Measurements from ENCODE around the gene SPATA46.
A peak's percentile ranks its signal among the peaks of the same experiment; 100 is the strongest.
"Not testable (repeated sequence)": the region's sequence is repeated elsewhere in the genome, so short reads cannot be mapped to it uniquely, and the experiment has no call there.

SPATA46 gene

DNA sequence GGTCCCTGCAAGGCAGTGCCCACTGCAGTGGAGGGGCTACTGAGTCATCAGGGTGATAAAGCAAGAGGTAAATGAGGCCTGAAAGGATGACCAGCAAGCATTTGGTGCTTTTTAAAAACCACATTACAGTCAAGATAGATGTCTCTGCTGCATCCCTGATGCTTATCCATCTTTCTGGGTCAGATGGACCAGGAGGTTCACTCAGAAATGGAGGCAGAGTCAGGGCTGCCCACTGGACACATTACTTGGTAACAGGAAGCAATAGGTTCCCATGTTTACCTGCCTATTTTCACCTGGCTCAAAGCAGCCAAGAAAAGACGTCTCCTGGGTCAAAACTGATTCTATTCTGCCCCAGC lies 3.6 kb downstream of the SPATA46 start:
- DNase-seq, result no peak

DNA sequence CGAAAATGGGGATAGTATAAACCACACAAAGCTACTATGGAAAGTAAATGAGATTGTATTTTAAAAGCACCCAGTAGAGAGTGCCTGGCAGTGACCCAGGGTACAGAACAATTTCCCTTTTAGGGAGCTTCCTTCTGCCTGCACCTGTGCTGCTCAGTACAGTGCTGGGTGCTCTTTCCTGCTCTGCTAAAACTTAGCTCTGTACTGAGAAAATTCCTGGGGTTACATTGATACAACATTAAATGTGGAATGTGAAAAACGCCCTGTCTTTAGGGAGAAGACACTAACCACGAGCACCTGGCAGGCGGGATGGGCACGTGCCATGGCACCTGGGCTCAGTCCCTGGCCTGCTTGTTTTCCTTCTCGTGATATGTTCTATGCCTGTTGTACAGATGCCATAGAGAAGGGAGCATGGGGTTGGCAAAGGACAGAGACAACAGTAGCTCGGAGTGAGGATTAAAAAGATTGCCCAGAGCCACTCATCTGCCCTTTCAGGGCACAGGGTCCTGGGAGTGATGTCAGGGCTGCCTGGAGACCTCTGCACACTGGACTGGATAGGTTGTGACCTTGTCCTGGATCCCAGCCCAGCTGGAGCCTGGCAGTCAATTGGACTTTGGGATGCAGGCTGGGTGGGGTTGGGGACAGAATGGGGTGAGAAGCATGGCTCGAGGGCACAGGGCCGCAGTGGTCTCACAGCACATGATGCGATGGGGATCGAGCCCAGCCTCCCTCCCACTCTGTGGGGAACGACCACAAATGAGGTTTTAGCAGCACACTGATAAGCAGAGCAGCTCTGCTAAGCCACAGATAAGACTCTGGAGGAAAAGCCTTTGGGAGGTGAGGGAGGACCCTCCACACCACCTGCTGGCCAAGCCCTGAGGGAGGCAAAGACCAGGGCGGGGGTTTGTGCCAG lies 4.2 kb downstream of the SPATA46 start:
- DNase-seq, result no peak

DNA sequence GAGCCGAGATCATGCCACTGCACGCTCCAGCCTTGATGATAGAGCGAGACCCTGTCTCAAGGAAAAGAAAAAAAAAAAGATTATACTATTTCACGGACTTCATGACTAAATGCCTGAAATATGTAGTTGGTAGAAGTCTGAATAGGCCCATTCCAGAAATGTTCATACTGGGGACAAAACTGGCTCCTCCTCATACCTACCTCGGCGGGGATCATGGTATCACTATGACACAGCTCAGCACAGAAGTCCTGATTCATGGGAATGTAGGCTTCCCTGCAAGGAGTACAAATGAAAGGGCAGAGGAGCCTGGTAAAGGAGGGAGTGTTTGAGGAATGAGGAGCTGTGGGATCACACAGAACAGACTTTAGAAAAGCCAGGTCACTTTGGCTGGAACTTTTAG lies 5.0 kb downstream of the SPATA46 start:
- DNase-seq, result no peak

DNA sequence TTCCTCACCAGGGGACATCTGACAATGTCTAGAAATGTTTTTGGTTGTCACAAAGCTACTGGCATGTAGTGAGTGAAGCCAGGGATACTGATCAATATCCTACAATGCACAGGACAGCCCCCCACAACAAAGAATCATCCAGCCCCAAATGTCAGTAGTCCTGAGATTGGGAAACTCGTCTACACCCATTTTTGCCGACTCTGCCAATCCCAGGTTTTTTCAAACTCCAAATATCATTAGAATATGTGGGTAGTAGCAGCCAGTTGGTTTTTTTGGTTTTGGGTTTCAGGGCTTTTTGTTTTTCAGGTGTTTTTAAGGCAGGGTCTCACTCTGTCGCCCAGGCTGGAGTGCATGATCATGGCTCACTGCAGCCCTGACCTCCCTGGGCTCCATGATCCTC lies 5.9 kb downstream of the SPATA46 start:
- DNase-seq, result no peak

DNA sequence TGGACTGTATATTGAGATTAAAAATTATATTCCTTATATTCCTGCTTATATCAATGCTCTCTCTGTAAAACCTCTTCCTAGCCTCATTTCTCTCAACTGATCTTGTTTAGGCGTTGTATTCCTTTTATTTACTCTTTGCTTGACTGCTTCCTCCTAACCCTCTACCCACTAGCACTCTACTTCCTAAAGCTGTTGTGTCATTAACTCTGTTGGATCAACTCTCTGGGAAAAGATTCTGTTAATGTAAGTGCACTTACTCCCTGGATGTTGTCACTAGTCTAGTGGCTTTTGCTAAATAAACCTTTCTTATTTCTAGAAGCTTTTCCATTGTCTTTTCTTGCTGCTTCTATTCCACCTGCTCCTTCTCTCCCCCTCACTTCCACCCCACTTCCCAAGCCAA lies 6.5 kb downstream of the SPATA46 start:
- DNase-seq, result no peak

DNA sequence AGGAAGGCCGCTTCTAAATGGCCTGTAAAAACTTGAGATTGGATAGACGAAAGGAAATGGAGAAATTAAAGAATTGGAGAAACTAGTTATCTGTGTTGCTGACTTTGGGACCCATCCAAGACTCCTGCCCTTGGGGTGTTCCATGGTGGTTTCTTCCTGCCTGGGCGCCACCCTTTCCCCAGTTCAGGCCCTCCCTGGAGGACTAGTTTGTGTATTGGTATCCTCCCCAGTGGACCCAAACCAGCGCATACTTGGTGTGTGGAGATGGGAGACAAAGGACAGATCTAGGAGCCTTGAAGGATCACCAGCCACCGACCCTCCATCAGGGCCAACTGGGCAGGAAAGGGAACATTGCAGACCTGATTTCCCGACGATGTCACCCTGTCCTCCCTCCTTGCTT lies 7.1 kb downstream of the SPATA46 start:
- DNase-seq, result no peak

DNA sequence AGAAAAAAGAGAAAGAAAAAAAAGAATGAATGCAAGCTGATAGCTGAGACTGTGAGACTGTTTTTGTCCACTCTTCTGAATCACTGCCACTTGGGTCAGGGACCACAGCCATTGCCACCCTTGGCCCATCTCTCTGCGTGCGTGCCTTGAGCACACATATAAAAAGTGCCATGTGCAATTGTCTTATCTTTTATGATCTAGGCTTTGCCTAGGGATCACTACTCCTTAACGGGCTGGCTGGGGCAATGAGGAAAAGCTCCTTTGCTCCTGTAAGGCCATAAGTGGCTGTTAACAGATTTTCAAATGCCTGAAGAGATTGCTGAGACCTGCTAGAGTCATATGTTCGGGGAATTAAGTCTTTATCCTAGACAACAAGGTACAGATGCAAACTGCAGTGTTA lies 8.2 kb downstream of the SPATA46 start:
- no peak for DNase-seq

DNA sequence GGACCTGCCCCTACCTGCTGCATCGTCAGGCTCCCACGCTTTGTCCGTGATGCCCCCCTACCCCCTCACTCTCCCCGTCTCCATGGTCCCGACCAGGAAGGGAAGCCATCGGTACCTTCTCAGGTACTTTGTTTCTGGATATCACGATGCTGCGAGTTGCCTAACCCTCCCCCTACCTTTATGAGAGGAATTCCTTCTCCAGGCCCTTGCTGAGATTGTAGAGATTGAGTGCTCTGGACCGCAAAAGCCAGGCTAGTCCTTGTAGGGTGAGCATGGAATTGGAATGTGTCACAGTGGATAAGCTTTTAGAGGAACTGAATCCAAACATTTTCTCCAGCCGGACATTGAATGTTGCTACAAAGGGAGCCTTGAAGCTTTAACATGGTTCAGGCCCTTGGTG lies 8.9 kb downstream of the SPATA46 start:
- DNase-seq, result no peak

DNA sequence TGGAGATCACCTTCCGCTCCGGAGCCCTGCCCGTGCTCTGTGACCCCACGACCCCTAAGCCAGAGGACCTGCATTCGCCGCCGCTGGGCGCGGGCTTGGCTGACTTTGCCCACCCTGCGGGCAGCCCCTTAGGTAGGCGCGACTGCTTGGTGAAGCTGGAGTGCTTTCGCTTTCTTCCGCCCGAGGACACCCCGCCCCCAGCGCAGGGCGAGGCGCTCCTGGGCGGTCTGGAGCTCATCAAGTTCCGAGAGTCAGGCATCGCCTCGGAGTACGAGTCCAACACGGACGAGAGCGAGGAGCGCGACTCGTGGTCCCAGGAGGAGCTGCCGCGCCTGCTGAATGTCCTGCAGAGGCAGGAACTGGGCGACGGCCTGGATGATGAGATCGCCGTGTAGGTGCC lies 9.6 kb downstream of the SPATA46 start:
- no peak for DNase-seq

DNA sequence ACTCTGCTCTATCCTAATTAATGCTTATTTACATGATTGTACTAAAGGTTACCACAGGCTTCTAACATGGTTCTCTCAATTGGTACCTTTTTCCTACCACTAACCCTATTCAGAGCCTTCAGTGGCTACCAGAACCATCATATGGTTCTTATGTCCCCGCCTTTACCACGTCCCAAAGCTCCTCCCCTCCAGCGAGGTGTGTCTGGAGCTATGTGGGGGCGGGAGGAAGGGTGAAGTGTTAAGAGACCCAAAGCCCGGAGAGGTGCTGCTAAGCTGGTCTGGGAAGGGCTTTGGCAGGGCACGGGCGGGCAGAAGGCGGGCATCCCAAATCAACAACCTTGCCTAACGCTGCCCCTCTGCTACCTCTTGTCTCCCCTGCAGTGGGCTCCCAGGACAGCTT lies 10.0 kb downstream of the SPATA46 start:
- no peak for DNase-seq

DNA sequence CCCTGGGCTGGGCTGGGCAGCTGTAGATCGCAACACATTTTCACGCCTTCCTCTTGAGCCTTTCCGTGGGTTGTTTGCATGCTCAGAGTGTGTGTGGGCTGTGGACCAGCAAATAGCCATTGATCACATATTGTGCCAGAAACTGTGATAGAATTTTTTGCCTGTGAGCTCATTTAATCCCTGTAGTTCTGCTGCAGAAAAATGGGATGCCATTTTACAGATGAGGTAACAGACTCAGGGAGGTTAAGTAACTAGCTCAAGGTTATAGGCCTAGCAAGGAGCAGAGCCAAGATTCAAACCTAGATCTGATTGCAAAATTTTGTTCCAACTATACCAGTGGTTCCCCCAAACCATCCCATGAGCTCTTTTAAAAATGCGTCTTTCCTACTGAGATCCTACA lies 10.5 kb downstream of the SPATA46 start:
- no peak for DNase-seq

DNA sequence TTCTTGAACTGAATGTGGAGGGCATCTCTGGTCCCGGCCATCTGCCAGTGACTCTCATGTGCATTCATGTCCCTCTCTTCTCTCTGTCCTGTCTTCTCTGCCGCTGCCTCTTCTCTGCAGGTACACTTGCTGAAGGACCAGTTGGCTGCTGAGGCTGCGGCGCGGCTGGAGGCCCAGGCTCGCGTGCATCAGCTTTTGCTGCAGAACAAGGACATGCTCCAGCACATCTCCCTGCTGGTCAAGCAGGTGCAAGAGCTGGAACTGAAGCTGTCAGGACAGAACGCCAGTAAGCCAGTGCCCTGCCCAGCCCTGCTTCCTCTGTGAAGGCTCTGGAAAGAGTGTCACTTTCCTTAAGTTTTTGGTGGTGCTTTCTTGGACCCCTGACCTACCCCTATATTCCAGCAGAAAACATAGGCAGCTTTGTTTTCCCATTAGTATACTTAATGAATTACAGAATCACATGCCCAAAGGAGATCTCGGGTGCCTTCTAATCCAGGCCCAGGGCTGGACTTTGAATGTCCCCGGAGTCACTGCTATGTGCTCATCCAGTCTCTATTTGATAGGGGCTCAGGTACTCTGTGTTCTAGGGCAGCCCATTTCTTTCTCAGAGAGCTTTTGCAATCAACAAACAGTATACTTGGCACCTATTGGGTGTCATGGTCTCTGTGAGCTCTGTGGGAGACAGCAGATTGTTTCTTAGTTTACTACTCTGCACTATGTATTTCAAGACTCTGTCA lies 11.2 kb downstream of the SPATA46 start:
- DNase-seq, result no peak

DNA sequence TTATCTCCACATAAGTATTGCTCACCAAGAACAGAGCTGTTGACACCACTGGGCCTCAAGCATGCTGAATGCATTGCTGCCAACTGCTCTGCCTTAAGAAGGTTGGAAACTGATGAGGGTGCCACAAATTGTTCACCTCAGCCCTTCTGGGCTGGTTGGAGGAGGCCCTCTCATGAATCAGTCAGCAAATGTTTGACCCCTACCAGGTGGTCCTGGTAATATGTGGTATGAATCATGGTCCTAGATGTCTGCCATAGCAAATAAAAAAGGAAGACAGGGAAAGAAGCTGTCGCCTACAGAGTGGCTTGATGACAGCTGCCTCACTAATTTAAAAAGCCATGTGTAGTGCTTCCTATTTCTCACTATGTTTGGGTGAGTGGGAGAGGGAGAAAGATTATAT lies 12.2 kb downstream of the SPATA46 start:
- no peak for DNase-seq

DNA sequence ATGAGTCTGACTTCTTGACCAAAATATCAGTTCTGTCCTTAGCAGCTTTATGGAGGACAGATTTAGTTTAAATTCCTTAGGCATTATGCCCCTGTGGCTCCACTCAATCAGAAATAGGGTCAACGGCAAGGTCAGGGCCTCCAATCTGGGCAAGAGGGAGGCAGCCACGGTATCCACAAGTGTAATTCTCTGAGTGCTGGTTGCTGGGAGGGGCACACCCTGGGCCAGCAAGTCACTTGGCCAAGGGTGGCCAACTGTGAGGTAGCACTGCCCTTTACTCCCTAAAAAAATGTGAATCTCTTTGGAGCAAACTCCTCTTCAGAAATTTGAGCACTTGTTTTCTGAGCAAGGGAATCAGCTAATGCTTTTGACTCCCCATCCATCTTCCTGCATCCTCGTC lies 12.8 kb downstream of the SPATA46 start:
- no peak for DNase-seq

DNA sequence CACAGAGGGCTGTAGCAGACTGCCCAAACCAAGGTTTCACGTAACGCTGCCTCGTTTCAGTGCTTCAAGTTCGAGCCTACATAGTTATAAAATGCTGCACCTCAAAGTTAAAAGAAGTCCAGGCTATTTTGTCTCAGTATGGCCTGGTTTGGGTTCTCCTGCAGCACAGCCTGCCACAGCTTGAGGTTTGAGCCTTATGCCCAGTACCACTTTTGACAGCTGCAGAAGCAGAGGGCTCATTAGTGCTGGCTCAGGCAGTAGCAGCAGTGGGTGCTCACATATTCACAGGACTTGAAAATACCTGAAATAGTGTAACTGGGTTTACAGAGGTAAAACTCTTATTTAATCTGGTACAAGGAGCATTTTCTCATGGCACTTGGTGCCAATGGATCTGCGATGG lies 15.3 kb downstream of the SPATA46 start:
- no peak for DNase-seq

DNA sequence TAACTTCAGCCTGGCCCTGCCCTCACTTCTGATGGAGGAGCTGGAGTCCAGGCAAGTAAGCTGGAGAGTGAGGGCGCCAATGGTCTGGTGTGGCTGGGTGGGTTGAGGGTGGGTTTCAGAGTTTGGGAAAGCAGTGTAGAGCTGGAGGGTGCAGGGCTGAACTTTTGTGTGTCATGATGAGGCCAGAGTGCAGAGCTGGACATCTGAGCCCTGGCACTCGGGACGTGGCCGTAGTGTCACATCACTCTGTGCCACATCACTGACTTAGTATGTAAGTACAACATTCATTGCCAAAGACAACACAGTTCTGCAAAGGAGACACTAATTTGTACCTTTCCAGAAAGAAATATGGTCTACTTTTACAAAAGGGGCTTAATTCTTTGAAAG lies 15.8 kb downstream of the SPATA46 start:
- no peak for DNase-seq

DNA sequence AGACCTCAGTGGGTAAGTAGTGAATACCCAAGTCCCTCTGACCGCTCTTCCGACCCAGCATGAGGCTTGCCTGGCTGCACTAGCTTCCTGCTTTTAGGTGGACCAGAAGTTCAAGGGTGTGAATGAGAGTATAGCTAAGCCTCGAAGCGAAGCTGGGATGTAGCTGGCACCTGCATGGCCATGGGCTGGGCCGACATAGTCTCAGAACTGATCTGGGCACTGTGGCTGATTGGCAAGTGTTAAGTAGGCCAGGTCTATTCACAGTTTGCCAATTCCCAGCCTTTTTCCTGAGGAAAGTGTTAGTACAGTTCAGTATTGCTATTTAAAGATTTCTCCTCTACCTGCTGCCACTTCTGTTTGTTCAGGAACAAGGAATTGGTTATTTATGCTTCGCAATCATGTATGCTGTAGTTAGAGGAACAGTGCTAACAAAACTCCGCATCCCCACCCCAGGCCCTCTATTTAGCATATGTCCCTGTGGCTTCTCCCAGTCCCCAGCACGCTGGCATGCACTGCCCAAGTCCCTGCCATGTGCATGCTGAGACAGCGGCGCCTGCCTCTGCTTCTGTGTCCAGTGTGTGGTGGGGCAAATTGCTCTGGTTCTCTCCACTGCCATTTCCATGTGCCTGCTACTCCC lies 16.3 kb downstream of the SPATA46 start:
- no peak for DNase-seq

DNA sequence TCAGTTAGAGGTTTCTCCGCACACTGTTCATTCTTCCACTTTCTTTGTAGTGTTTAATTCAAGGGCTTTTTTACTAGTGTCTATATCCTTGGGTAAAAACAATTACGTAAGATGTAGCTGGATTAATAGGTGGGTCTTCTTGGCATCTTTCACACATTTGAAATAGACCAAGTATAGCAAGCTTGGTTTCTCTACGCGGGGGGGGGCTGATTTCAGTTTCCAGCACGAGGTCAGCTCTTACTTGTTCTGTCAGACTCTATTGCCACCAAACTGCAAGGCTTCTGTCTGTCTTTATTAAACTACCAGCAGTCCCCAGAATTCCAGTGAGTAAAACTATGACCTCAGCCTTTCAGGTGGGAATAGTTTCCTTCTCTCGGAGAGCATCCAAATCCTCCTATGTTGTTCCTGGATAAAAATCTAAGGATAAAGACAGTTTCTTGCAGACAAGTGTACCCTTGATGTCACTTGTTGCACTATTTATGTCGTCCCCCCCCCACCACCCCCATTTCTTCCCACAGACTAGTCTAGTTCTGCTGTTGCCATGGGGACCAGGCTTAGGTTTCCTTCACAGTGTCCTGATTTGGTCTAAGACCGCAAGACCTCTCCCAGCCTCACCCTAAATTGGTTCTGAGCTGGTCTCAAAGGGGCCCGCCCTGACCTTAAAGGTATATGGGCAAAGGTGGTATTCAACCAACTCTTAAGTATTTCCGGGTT lies 17.0 kb downstream of the SPATA46 start:
- DNase-seq, result no peak

DNA sequence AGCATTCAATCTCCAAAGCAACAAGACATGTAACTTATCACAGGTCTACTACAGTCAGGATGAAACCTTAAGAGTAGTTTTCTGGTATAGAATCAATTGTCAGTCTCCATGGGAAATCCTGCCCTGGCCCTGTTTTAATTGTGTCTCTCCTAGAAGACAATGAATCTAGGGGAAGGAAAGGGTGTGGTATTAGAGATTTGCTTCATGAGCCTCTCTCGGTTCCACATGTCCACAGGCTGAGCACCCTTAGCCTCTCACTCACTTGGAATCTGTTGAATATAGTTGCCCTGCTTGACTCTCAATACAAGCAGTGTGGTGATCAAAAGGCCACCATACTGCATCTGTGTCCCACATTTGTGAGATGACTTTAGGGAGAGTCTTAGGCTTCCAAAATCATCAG lies 17.7 kb downstream of the SPATA46 start:
- no peak for DNase-seq

DNA sequence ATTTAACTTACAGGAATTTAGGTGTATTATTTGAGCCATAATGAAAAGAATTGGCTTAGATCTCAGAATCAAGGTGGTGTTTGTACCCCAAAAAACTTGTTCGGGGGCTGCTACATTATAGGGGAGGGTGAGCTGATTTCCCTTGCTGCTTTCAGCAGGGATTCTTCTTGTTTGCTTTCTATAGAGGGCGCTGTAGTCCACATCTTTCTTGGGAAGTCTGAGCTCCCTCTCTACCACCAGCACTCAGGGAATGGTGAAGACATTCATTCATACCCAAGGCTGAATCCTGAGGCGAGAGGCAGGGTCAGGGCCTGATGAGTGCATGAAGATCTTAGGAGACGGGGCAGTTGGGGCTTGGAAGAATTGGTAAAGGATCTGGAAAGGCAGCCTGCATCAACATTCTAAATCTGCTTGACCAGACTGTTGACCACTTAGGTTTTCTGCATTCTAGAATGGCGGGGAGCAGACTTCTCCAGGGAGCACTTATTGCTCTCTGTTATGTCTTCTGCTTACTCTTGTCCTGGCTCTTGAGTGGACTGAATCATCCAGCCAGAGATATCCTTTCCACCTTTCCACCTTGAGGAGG lies 18.9 kb downstream of the SPATA46 start:
- peak; percentile 6 for DNase-seq

DNA sequence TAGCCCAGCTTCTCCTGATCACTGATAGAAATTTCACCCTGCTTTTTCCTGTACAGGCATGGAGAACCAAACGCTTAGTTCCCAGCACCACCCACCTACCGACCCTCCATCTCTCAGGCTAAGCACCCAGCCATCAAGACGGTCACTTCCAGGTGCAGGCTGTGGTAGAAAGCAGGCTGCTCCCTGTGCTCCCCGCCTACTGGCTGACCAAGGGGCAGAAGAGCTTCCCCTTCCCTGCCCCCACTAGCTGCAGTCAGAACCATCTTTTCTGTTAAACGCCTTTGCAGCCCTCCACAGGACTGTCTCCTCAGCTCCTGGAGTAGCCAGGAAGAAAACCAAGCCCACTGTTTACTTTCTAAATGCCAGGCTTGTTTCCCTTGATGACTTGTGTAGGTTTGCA lies 23.0 kb downstream of the SPATA46 start:
- DNase-seq, result no peak

DNA sequence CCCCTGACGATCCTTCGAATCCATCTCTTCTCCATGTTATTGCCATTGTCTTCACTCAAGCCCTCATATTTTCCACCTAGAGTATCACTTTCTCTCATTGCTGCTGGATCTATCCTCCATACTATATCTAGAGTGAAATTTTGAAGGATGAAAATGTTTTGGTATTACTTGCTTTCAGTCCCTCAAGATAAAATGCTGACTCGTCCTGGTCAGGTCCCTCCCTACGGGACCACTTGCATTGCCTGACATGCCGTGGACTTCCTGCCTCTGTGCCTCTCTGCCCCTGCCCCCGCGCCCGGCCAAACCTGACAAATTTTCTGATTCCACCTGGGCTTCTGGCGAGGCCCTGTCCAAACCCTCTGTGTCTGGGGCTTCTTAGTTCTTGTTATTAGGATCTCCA lies 23.6 kb downstream of the SPATA46 start:
- no peak for DNase-seq

DNA sequence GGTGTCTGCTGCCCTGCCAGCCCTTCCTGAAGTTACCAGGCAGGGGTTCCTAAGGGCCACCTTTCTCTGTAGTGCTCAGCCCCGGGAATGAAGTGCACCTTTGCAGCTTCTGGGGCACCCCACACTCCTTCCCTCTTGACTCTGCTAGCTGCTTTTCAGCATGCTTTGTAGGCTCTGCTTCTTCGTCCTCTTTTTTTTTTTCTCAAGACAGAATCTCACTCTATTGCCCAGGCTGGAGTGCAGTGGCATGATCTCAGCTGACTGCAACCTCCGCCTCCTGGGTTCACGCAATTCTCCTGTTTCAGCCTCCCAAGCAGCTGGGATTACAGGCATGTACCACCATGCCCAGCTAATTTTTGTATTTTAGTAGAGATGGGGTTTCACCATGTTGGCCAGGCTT lies 24.8 kb downstream of the SPATA46 start:
- not testable (repeated sequence) for DNase-seq

Measured in midbrain (tissue), 1 donor.